ENCODE data around the gene ANKRD55.

DNA sequence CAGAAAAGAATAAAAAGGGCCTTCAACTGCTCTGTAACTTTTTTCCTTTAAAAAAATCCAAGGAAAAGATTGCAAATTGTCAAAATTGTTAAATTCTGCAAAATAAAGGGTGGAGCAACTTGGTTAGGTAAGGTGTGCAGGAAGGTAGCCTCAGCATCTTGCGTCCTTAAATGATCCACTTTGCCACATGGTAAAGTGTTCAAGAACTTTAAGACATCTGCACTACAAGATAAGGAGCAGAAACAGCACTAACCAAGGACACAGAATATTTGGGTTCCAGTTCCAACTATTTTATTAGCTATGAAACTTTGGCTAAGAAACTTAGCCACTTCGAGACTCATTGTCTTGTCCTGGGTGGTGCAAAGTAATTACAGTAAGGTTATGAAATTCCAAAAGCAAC lies 53.7 kb downstream of the ANKRD55 start:
- TF ChIP-seq TAF7 (tag; IDR thresholded peaks at IDR 0.05) (no peak), CTCF (IDR thresholded peaks at IDR 0.05 in 2 of 3, conservative IDR thresholded peaks at IDR 0.05 in 1 of 3; ENCODE audit: insufficient read depth in 2 of 3, low read depth in 1 of 3, low read length in 3 of 3) (no peak), BRCA1 (IDR thresholded peaks at IDR 0.05) (no peak), BRCA1 (CRISPR knock-in tag; IDR thresholded peaks at IDR 0.05) (no peak)

All from K562 (cell line).